Gastrocnemius medialis (tissue), 4 donors: ENCODE data around the gene NPAS3.

Experiments used
- CTCF ChIP-seq, 5 experiments: fragments of 450-650 bp in 3 of 5; fragments of 200-600 bp in 2 of 5; sonication (generic) in 2 of 5; IDR thresholded peaks in 4 of 5; conservative IDR thresholded peaks in 1 of 5; 1 replicate in 4 of 5; 2 replicates in 1 of 5; pipeline ENCODE4 v1.5.1; 2016 to 2019; ENCODE audit warnings: antibody characterized with exemption in 5 of 5, mild to moderate bottlenecking in 3 of 5, moderate library complexity in 3 of 5
- POLR2A ChIP-seq, 2 donors: fragments of 450-650 bp; IDR thresholded peaks; one replicate each; pipeline ENCODE4 v1.6.1; 2017; ENCODE audit warnings: antibody characterized with exemption in 2 of 2, mild to moderate bottlenecking in 2 of 2, moderate library complexity in 2 of 2

DNA sequence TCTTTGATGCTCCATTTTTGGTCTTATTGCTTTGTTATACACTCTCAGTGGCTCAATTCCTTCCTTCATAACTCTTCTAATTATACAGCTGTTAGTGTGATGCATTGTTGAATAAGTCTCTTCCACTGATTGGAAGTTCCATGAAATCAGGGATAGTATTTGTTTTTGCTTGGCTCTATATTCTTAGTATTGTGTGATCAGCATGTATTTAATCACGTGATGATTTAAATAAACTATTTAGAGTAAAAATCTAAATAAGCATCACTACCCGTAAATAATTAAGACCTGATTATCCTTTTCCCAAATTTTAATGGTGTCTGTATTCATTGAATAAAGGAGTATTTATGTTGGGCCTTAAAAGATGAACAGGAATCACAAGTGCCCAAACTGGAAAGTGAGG is 355.7 kb downstream of the NPAS3 start:
- no peak for TF ChIP-seq CTCF (IDR thresholded peaks at IDR 0.05 in 4 of 5, conservative IDR thresholded peaks at IDR 0.05 in 1 of 5)
- TF ChIP-seq POLR2A (IDR thresholded peaks at IDR 0.05), result no peak
